Osteocyte (in vitro differentiated cells): Measurements from ENCODE around the gene SCAI. TPM values are rescaled to one million over a fixed set of nuclear protein-coding genes. Genes with fewer than 3 reads are reported as not detected.
A peak's percentile ranks its signal among the peaks of the same experiment; 100 is the strongest.

ENCODE experiments used
- DNase-seq: peaks from one replicate; pipeline ENCODE4 v3.0.0; 2021; ENCODE audit warnings: mixed read lengths; ENCODE audit not compliant: unreplicated experiment; ENCODE audit errors: extremely low spot score
- H3K27ac Mint-ChIP-seq: one replicate; pipeline ENCODE4 v1.8.0; 2021; ENCODE audit warnings: mild to moderate bottlenecking, mixed read lengths; ENCODE audit not compliant: unreplicated experiment
- H3K27me3 Mint-ChIP-seq: one replicate; pipeline ENCODE4 v1.8.0; 2021; ENCODE audit warnings: mixed read lengths; ENCODE audit not compliant: unreplicated experiment
- H3K36me3 Mint-ChIP-seq: one replicate; pipeline ENCODE4 v1.8.0; 2021; ENCODE audit warnings: mixed read lengths; ENCODE audit not compliant: unreplicated experiment
- H3K4me1 Mint-ChIP-seq: one replicate; pipeline ENCODE4 v1.8.0; 2021; ENCODE audit warnings: mixed read lengths; ENCODE audit not compliant: unreplicated experiment
- H3K4me3 Mint-ChIP-seq: one replicate; pipeline ENCODE4 v1.8.0; 2021; ENCODE audit warnings: mild to moderate bottlenecking, moderate library complexity, mixed read lengths; ENCODE audit not compliant: unreplicated experiment
- H3K9me3 Mint-ChIP-seq: one replicate; pipeline ENCODE4 v1.8.0; 2021; ENCODE audit warnings: mixed read lengths; ENCODE audit not compliant: unreplicated experiment
- CTCF ChIP-seq: fragments of 200-600 bp; sonication (generic); IDR thresholded peaks from 2 replicates; pipeline ENCODE4 v1.5.0; 2021; ENCODE audit warnings: antibody characterized with exemption, mild to moderate bottlenecking, moderate library complexity
- total RNA-seq: library from RNA; stranded (reverse); gene quantifications from 2 replicates; pipeline ENCODE4 v1.2.1, GENCODE V29; 2021

Gene SCAI
- total RNA-seq, 1 donor from 2014 or later, result 8.6 TPM

- peaks cover 11% of the 10 kb centered on the region for H3K9me3 Mint-ChIP-seq
- peaks cover under 1% of the 10 kb centered on the region for H3K36me3 Mint-ChIP-seq
- no peak overlapping the region for H3K4me3 Mint-ChIP-seq
- TF ChIP-seq CTCF, result no peak
- peaks cover 9% of the 10 kb centered on the region for H3K4me1 Mint-ChIP-seq
- H3K27ac Mint-ChIP-seq, result no peak overlapping the region
- no peaks in the 10 kb centered on the region for H3K27me3 Mint-ChIP-seq
- no peak for DNase-seq
Measured at GRCh38 chr9:125134976-125135375, 8.4 kb downstream of the SCAI start.

- H3K4me3 Mint-ChIP-seq, result no peak overlapping the region
- H3K27ac Mint-ChIP-seq, result no peak overlapping the region
- peaks cover 9% of the 10 kb centered on the region for H3K4me1 Mint-ChIP-seq
- peaks cover 11% of the 10 kb centered on the region for H3K9me3 Mint-ChIP-seq
- H3K27me3 Mint-ChIP-seq, result no peaks in the 10 kb centered on the region
- no peak for TF ChIP-seq CTCF
- no peaks in the 10 kb centered on the region for H3K36me3 Mint-ChIP-seq
- DNase-seq, result no peak
Measured at GRCh38 chr9:125133403-125134329, 9.7 kb downstream of the SCAI start.

GRCh38 chr9:125131778-125132177 is 11.6 kb downstream of the SCAI start:
- no peaks in the 10 kb centered on the region for H3K27me3 Mint-ChIP-seq
- no peak overlapping the region for H3K4me3 Mint-ChIP-seq
- H3K4me1 Mint-ChIP-seq, result peaks cover 2% of the 10 kb centered on the region
- no peak for DNase-seq
- no peak for TF ChIP-seq CTCF
- H3K9me3 Mint-ChIP-seq, result peaks cover 11% of the 10 kb centered on the region
- H3K36me3 Mint-ChIP-seq, result no peaks in the 10 kb centered on the region
- no peak overlapping the region for H3K27ac Mint-ChIP-seq

GRCh38 chr9:125126019-125126746 is 17.1 kb downstream of the SCAI start:
- Mint-ChIP-seq H3K27me3 (no peaks in the 10 kb centered on the region), H3K9me3 (no peaks in the 10 kb centered on the region), H3K36me3 (no peaks in the 10 kb centered on the region), H3K4me1 (peaks cover 6% of the 10 kb centered on the region), H3K27ac (peak overlapping the region; percentile 4), H3K4me3 (no peak overlapping the region)
- TF ChIP-seq CTCF, result no peak
- DNase-seq, result no peak

- Mint-ChIP-seq H3K36me3 (no peaks in the 10 kb centered on the region), H3K27ac (no peak overlapping the region), H3K4me1 (peaks cover 9% of the 10 kb centered on the region), H3K4me3 (no peak overlapping the region), H3K27me3 (no peaks in the 10 kb centered on the region), H3K9me3 (no peaks in the 10 kb centered on the region)
- no peak for TF ChIP-seq CTCF
- no peak for DNase-seq
Measured at GRCh38 chr9:125125523-125125922, 17.8 kb downstream of the SCAI start.
